H4 (cell line): ENCODE measurements around the gene MACROD2. TPM values are rescaled to one million over a fixed set of nuclear protein-coding genes. Genes with fewer than 3 reads are reported as not detected.

Experiments used
- DNase-seq: peaks from one replicate; pipeline ENCODE4 v3.0.0-alpha.2; 2015; ENCODE audit warnings: low spot score
- total RNA-seq: library from RNA; depleted of rRNA; stranded (reverse); fragments of >200 nt; shearing (Covaris generic); gene quantifications from 2 replicates; pipeline ENCODE4 v1.2.3, GENCODE V29; 2014

Gene MACROD2
- total RNA-seq, 1 experiment from 2014 or later, result 1.2 TPM

GRCh38 chr20:14404515-14404914 lies 409.2 kb downstream of the MACROD2 start:
- DNase-seq, result no peak

GRCh38 chr20:14406495-14406894 lies 411.2 kb downstream of the MACROD2 start:
- DNase-seq, result no peak

DNA sequence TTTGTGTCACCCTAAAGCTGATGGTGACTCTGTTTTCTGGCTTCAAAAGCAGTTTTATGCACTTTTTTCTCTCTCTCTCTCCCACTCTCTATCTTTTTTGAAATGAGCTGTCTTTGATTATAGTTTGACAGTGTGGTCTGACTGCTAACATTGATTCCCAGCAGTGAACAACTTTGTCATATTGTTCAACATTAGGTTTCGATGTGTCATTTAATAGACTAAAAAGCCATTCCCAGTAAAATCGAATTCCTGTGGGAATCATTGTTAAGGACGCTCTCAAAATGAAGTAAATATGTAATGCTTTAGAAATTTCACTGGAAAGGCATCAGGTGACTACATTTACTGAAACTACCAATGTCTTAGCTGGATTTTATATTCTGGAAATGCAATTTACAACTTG lies 412.0 kb downstream of the MACROD2 start:
- no peak for DNase-seq

DNA sequence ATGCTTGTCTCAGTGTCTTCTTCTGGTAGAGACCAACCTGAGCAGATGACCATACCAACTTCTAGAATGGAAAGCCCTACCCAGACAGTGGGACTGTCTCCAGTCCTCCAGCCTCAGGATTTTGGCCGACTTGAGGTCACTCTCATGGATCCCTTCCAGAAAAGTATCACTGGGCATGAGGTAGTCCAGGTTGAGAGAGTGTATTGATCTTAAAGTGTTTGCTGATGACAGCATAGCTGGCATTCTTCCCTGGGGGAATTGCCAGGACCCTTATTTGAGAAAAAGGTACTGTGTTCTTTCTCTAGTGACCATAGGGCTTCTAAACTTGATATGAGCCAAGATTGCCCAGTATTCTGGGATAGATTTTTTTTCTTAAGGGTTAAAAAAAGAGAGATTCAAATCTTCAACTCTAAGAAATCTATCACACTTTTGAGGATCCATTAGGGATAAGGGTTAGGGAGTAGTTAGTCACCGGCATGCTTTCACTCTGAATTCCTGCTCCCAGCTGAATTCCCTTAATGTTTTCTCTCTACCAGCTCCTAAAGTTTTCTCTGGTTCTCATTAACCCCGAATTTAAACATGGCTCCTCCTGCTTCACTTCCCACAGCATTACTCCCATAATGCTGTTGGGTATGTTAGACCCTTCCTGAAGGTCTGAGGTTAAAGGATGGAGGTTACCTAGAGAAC lies 415.7 kb downstream of the MACROD2 start:
- DNase-seq, result no peak

DNA sequence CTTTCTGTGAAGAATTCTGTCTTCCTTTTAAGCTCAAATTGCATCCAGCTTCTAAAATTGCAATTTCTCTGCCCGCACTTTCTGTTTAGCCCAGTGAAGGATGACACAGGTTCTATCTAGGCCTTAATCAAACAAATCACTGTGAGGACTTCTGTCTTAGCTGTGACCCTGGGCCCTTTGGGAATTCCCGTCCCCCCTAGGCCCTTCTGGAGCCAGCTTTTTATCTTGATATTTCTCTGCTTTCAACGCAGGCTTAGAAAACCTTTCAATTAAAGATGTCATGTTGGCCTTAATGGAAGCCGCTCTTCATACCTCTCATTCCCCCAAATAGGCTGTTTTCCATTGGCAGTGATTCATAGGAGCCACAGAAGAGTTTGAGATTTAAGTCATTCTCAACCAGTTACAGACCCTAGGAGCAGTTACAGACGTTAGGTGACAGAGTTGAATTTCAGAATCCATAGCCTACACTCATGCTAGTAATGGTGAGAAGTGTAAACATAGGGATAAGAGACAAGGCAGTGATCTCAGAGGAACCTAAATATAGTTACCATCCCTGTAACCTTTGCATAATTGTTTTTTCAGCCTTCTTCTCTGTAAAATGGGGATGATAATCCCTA lies 416.9 kb downstream of the MACROD2 start:
- DNase-seq, result no peak

DNA sequence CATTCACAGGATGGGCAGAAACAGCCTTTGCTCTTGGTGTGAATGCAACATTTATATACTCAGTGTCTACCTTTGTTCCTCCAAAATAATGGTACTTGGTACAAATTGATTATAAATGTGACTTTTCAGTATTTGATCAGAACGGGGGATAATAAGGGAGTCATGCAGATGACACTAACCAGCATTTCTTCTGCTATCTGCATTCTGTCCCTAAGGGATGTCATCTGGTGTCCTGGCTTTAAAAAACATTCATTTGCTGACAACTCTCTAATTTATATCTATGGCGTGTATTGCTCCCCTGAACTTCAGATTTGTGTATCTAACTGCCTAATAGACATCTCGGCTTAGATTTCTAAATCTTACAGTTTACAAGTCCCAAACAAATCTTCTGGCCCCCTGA lies 418.5 kb downstream of the MACROD2 start:
- DNase-seq, result no peak

DNA sequence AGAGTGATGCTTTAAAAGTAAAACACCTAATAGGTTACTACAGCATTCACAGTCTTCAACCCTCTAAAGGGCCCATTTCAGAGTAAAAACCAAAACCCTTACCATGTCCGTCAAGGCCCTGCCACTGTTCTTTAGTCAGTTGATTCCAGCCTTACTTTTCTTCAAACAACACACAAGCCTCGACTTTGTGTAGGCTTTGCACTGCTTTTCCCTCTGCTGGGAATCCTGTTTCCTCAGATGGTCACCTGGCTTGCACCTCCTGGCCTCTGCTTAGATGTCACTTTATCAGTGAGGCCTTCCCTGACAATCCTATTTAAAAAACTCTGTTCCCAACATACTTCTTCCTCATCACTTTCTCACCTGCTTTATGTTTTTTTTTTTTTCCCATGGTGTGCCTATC lies 419.2 kb downstream of the MACROD2 start:
- no peak for DNase-seq

GRCh38 chr20:14415467-14415866 lies 420.2 kb downstream of the MACROD2 start:
- no peak for DNase-seq

GRCh38 chr20:14418376-14418775 lies 423.1 kb downstream of the MACROD2 start:
- DNase-seq, result no peak

GRCh38 chr20:14422892-14423291 lies 427.6 kb downstream of the MACROD2 start:
- no peak for DNase-seq

- no peak for DNase-seq
Measured at GRCh38 chr20:14431568-14431967, 436.3 kb downstream of the MACROD2 start.

GRCh38 chr20:14432085-14432484 lies 436.8 kb downstream of the MACROD2 start:
- no peak for DNase-seq

DNA sequence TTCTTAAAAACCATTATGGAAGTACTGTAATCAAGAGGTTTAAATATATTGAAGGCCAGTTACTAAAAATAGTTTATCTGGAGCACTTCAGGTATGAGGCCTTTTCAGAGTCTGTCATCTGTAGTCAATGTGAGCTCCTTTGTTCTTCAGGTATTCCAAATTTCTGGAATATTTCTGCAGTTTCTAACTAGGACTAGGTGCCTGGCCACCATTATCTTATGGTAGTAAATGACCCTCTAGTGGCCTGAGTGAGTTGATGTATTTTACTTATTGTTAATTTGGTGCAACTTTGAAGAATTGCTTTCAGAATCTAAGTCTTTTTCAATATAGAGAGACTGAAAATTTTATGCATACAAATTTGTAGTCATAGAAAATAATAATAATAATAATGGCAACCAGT lies 437.3 kb downstream of the MACROD2 start:
- DNase-seq, result no peak

GRCh38 chr20:14434384-14435136 lies 439.2 kb downstream of the MACROD2 start:
- no peak for DNase-seq

GRCh38 chr20:14441201-14441600 lies 445.9 kb downstream of the MACROD2 start:
- peak; percentile 38 for DNase-seq

GRCh38 chr20:14444106-14444505 lies 448.8 kb downstream of the MACROD2 start:
- DNase-seq, result no peak

- peak; percentile 42 for DNase-seq
Measured at GRCh38 chr20:14445310-14445709, 450.0 kb downstream of the MACROD2 start.

- no peak for DNase-seq
Measured at GRCh38 chr20:14445902-14446301, 450.6 kb downstream of the MACROD2 start.

GRCh38 chr20:14446446-14446845 lies 451.1 kb downstream of the MACROD2 start:
- DNase-seq, result no peak

- no peak for DNase-seq
Measured at GRCh38 chr20:14449323-14449722, 454.0 kb downstream of the MACROD2 start.

DNA sequence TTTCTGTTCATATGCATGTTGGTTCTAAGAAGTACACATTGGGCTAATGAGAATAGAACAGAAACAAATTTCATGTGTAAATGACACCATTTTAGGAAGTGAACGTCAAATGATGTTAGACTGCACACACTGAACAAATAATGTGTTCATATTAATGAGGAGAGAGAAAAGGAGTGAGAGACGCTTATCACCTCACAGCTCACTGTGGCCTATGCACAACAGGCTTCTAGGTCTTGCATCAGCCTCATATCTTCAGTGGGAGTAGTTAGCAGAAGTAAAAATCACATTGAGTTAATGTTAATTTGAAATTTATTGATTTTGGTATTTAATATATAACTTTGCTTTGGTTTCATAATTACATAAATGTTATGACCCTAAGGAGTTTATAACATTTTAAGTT lies 454.9 kb downstream of the MACROD2 start:
- no peak for DNase-seq

- no peak for DNase-seq
Measured at GRCh38 chr20:14451458-14451857, 456.1 kb downstream of the MACROD2 start.

DNA sequence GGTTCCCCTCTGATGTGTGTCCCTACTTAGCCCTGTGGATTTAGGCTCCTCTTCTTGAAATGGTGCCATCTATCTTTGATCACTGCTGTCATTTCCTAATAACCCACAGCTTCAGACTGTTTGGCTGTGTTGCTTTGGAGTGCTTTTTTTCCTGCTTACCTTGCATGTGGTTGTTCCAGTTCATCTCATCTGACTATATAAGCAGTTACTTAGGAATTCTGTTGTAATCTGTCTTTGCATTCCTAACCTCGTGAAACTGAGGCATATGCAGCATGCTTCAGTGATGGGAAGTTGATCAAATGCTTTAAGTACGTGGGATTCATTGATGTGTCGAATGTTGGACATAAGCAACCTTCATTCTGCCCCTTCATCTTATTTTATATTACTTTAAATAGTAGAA lies 457.9 kb downstream of the MACROD2 start:
- no peak for DNase-seq
